ENCODE data around the gene ENTREP3. TPM values are rescaled to one million over a fixed set of nuclear protein-coding genes. Genes with fewer than 3 reads are reported as not detected.

ENTREP3 gene
- total RNA-seq, 1 donor from 2014 or later, result 2.9 TPM

DNA sequence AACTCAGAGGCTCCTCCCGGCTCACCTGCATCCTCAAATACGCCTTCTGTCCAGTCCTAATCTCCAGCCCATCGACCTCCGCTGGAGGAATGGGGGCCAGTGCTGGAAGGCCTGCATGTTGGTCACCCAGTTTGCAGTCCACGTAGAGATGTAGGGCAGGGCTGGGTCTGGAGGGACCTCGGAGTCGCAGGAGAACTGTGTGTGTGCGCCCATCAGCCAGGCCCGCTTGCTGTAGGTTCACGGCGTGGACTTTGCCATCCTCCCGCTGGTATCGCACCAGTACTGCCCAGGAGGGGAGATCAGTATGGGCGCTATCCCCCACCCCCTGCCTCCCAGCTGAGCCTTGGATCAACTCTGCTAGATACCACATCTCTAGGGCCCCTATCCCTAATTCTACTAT is 50.2 kb downstream of the ENTREP3 start:
- DNase-seq (ENCODE audit: low spot score in 2 of 2) (no peak), FAIRE-seq (no peak)

DNA sequence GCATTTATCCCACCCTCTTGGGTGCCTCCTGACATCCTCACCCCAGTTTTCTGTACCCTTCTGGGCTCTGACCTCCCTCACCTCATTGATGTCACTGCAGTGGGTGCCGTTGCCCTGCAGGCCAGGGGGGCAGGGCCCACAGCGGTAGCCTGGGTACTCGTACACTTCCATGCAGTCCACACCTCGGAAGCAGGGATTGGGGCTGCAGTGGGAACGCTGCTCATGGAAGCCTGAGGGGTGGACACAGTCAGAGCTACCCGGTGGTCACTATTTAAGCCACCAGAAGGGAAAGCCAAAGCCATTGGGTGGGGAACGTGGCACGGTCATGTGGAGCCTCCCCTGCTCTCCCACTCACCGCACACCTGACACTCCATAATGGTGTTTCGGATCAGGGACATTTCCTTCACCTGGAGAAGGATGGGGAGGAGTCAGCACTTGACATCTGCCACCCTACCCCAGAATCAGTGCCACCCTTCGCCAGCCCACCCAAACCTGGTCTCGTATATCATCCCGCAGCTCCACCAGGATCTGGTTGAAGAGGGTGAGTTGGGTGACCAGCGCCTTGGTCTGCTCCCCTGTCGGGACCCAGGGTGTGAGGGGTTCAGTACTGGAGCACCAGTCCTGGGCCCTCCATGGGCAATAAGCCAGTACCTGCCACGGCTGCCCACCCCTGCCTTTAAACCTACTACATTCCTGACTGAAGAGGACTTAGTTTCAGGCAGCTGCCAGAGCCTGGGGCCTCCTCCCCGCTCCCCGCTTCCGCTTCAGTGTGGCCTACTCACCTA is 52.4 kb downstream of the ENTREP3 start:
- FAIRE-seq, result no peak
- DNase-seq (ENCODE audit: low spot score in 2 of 2), result no peak

DNA sequence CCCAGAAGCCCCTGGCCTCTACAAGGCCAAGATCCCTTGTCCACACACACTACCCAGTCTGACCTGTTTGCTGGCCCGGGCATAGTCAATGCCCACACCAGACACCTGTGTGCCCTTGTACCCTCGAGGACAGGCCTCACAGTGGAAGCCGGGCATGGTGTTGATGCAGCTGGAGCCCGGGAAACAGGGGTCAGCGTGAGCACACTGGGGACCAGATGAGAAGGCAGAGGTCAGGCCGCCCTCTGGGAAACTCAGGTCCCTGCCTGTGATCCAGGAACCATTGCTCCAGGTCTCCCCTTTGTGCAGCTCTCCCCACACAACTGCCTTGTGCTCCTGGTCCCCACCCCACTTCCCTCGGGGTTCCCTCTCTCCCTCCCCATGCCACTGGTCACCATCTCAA is 53.1 kb downstream of the ENTREP3 start:
- FAIRE-seq (no peak), DNase-seq (ENCODE audit: low spot score in 2 of 2) (peak in 1 of 2 donors; percentile 3)

DNA sequence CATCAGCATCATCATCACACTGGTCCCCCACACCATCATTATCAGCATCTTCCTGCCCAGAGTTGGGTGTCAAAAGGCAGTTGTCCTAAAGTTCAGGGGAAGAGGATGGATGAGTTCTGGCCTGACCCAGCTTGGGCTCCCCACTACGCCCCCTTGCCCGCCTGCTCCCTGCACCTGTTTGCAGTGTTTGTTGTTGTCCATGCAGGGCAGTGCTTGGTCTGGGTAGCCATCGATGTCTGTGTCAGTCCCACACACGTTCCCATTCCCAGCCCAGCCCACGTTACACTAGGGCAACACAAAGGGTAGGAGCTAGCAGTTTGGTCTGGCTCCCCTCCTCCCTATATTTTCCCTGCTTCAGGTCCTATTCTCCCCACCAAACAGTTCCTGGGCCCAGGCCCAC is 54.4 kb downstream of the ENTREP3 start:
- DNase-seq (ENCODE audit: low spot score in 2 of 2) (peak in 1 of 2 donors; percentile 1), FAIRE-seq (no peak)

DNA sequence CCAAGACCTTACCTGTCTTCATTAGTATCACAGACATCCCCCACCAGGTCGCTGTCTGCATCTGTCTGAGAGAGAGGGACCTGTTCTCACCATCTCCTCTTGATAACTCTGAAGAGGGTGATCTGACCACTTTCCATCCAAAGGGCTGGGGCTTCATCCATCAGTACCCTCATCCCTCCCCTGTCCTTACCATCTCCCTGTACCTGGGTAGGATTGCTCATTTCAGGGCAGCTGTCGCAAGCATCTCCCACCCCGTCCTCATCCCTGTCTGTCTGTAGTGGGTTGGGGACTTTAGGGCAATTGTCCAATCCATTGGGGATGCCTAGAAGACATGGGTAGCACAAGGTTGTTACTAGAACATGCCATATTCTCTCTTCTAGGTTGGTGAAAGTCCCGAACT is 55.5 kb downstream of the ENTREP3 start:
- peak in 1 of 2 donors; percentile 4 for DNase-seq (ENCODE audit: low spot score in 2 of 2)

DNA sequence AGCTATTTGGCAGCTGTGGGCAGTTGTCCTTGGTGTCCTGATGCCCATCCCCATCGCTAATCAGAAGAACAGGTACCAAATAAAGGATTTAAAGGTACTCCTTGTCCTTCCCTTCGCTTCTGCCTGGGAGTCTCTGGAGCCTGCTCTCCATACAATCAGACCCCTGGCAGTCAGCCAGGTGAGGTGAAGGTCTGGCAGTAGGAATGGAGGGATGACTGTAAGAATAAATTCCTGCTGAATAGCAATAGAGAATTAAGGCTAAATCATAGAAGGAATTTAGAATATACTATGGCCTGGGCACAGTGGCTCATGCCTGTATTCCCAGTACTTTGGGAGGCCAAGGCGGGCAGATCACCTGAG is 56.8 kb downstream of the ENTREP3 start:
- FAIRE-seq, result no peak
- DNase-seq (ENCODE audit: low spot score in 2 of 2), result no peak

More for the DNA sequence above, 55.5 kb downstream of the ENTREP3 start:
- no peak for FAIRE-seq

DNA sequence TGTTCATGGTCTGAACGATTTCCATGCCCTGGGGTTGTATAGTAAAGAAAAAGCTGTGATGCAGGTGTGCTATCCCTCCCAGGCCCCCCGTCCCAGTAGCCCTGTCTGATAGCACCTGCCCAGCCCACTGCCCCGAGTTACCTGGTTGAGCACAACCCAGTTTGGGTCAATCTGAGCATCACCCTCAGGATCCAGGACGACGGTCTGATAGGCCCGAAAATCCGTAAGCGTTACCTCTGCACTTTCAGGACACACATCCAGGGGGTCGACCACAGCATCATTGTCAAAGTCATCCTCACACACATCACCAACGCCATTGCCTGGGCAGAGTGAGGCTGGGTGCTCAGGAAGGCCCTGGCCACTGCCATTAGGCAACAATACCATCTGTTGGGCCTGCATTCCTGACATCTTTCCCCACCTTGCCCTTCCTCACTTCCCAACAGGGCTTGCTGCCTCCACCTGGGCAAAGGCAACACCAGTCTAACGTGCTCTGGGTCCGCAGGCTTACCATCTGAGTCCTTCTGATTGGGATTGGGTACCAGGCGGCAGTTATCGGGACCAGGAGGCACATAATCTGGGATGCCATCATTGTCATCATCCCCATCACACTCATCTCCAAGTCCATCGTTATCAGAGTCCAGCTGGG is 57.3 kb downstream of the ENTREP3 start:
- DNase-seq (ENCODE audit: low spot score in 2 of 2) (no peak), FAIRE-seq (no peak)

Other genes starting within 250 kb of the ENTREP3 start
- gene DCST2, start 221.7 kb downstream of the ENTREP3 start, total RNA-seq, result under 0.01 TPM
- not detected for gene DCST1, start 221.7 kb downstream of the ENTREP3 start, total RNA-seq
- gene ADAM15, start 204.2 kb downstream of the ENTREP3 start, total RNA-seq, result 11.8 TPM
- 0.82 TPM for gene EFNA4, start 191.7 kb downstream of the ENTREP3 start, total RNA-seq
- 9.8 TPM for gene EFNA3, start 176.6 kb downstream of the ENTREP3 start, total RNA-seq
- 4.1 TPM for gene EFNA1, start 127.6 kb downstream of the ENTREP3 start, total RNA-seq
- gene SLC50A1, start 119.6 kb downstream of the ENTREP3 start, total RNA-seq, result 4.9 TPM
- gene DPM3, start 115.0 kb downstream of the ENTREP3 start, total RNA-seq, result 15.1 TPM
- gene KRTCAP2, start 82.2 kb downstream of the ENTREP3 start, total RNA-seq, result 74.6 TPM
- gene TRIM46, start 81.6 kb downstream of the ENTREP3 start, total RNA-seq, result 21.2 TPM
- gene THBS3, start 47.6 kb downstream of the ENTREP3 start, total RNA-seq, result 7.7 TPM
- gene MTX1, start 46.8 kb downstream of the ENTREP3 start, total RNA-seq, result 13.9 TPM
- 19.2 TPM for gene SCAMP3, start 6.9 kb upstream of the ENTREP3 start, total RNA-seq
- gene CLK2, start 18.0 kb upstream of the ENTREP3 start, total RNA-seq, result 25.3 TPM
- 11.8 TPM for gene HCN3, start 22.0 kb upstream of the ENTREP3 start, total RNA-seq
- gene PKLR, start 46.0 kb upstream of the ENTREP3 start, total RNA-seq, result not detected
- 132 TPM for gene FDPS, start 53.4 kb upstream of the ENTREP3 start, total RNA-seq
- 44.8 TPM for gene RUSC1, start 65.4 kb upstream of the ENTREP3 start, total RNA-seq

Measured in frontal cortex (tissue), 4 donors.